Measurements from ENCODE around the gene RTTN.

- no peak for TF ChIP-seq POLR2A (IDR thresholded peaks at IDR 0.05; ENCODE audit: extremely low read depth, insufficient read length)
- TF ChIP-seq, protein P1, sequence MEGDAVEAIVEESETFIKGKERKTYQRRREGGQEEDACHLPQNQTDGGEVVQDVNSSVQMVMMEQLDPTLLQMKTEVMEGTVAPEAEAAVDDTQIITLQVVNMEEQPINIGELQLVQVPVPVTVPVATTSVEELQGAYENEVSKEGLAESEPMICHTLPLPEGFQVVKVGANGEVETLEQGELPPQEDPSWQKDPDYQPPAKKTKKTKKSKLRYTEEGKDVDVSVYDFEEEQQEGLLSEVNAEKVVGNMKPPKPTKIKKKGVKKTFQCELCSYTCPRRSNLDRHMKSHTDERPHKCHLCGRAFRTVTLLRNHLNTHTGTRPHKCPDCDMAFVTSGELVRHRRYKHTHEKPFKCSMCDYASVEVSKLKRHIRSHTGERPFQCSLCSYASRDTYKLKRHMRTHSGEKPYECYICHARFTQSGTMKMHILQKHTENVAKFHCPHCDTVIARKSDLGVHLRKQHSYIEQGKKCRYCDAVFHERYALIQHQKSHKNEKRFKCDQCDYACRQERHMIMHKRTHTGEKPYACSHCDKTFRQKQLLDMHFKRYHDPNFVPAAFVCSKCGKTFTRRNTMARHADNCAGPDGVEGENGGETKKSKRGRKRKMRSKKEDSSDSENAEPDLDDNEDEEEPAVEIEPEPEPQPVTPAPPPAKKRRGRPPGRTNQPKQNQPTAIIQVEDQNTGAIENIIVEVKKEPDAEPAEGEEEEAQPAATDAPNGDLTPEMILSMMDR (IDR thresholded peaks at IDR 0.05; ENCODE audit: low read depth, low read length), result no peak
- TF ChIP-seq MYC (IDR thresholded peaks at IDR 0.05; ENCODE audit: low read depth, low read length), result no peak
- no peak for TF ChIP-seq MAX (IDR thresholded peaks at IDR 0.05; ENCODE audit: low read depth, low read length)
Observed at GRCh38 chr18:70073432-70073831, 132.1 kb downstream of the RTTN start.
